GM10847 (cell line): ENCODE results near the gene SCT.

Experiments used
- POLR2A ChIP-seq: IDR thresholded peaks from 2 replicates; pipeline ENCODE4 v1.6.1; 2011; ENCODE audit not compliant: insufficient read length; ENCODE audit errors: extremely low read depth

SCT gene

GRCh38 chr11:609341-609811 is 17.6 kb downstream of the SCT start:
- TF ChIP-seq POLR2A = no peak

GRCh38 chr11:608791-609251 is 18.2 kb downstream of the SCT start:
- TF ChIP-seq POLR2A = no peak

- no peak for TF ChIP-seq POLR2A
Measured at GRCh38 chr11:607971-608659, 18.9 kb downstream of the SCT start.

- no peak for TF ChIP-seq POLR2A
Measured at GRCh38 chr11:607020-607780, 19.8 kb downstream of the SCT start.

- no peak for TF ChIP-seq POLR2A
Measured at GRCh38 chr11:606245-606644, 20.7 kb downstream of the SCT start.

GRCh38 chr11:605286-606129 is 21.5 kb downstream of the SCT start:
- no peak for TF ChIP-seq POLR2A

GRCh38 chr11:603154-603553 is 23.8 kb downstream of the SCT start:
- TF ChIP-seq POLR2A = no peak

- no peak for TF ChIP-seq POLR2A
Measured at GRCh38 chr11:601573-602245, 25.3 kb downstream of the SCT start.

GRCh38 chr11:598005-598680 is 28.8 kb downstream of the SCT start:
- no peak for TF ChIP-seq POLR2A

GRCh38 chr11:597166-597725 is 29.7 kb downstream of the SCT start:
- TF ChIP-seq POLR2A = no peak

GRCh38 chr11:596374-596773 is 30.6 kb downstream of the SCT start:
- no peak for TF ChIP-seq POLR2A

- no peak for TF ChIP-seq POLR2A
Measured at GRCh38 chr11:595400-595799, 31.6 kb downstream of the SCT start.

GRCh38 chr11:593347-593746 is 33.6 kb downstream of the SCT start:
- TF ChIP-seq POLR2A = no peak

- TF ChIP-seq POLR2A = no peak
Measured at GRCh38 chr11:592918-593317, 34.1 kb downstream of the SCT start.
